ENCODE measurements around the gene AIG1.

Gene AIG1

GRCh38 chr6:143090314-143091044 is 29.8 kb downstream of the AIG1 start:
- peaks cover 3% of the 10 kb centered on the region for H3K79me2 ChIP-seq
- H3K36me3 ChIP-seq (ENCODE audit: control insufficient read depth, insufficient read depth, low read length), result no peaks in the 10 kb centered on the region
- H3K4me1 ChIP-seq, result no peaks in the 10 kb centered on the region
- H2AFZ ChIP-seq, result no peak overlapping the region
- TF ChIP-seq CTCF (IDR thresholded peaks at IDR 0.05), result no peak
- H3K9ac ChIP-seq, result no peak overlapping the region
- no peaks in the 10 kb centered on the region for H3K27me3 ChIP-seq (ENCODE audit: control insufficient read depth, insufficient read depth, low read length)
- no peak overlapping the region for H3K27ac ChIP-seq
- no peaks in the 10 kb centered on the region for H3K9me3 ChIP-seq (ENCODE audit: control insufficient read depth, low read length)
- no peak overlapping the region for H3K4me3 ChIP-seq (ENCODE audit: low read depth, low read length)
- H3K4me2 ChIP-seq (ENCODE audit: low read length), result no peak overlapping the region

DNA sequence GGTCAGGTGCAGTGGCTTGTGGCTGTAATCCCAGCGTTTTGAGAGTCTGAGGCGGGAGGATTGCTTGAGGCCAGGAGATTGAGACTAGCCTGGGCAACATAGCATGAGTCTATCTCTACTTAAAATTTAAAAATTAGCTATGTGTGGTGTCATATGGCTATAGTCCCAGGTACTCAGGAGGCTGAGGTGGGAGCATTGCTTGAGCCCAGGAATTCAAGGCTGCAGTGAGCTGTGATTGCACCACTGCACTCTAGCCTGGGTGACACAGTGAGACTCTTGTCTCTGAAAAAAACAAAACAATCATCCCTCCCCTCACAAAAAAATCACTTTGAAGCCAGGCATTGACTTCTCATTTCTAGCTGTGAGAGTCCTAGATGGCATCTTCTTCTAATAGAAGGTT is 32.1 kb downstream of the AIG1 start:
- H3K9ac ChIP-seq, result no peak overlapping the region
- TF ChIP-seq CTCF (IDR thresholded peaks at IDR 0.05), result no peak

DNA sequence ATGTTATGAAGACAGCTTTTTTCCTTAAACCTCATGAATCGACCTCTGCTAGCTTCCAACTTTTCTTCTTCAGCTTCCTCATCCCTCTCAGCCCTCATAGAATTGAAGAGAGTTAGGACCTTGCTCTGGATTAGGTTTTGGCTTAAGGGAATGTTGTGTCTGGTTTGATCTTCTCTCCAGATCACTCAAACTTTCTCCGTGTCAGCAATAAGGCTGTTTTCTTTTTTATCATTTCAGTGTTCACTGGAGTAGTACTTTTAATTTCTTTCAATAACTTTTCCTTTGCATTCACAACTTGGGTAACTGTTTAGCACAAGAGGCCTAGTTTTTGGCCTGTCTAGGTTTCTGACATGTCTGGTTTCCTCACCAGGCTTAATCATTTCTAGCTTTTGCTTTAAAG is 32.6 kb downstream of the AIG1 start:
- no peak for TF ChIP-seq CTCF (IDR thresholded peaks at IDR 0.05)
- Histone ChIP-seq H3K79me2 (no peaks in the 10 kb centered on the region), H3K4me2 (ENCODE audit: low read length) (no peak overlapping the region), H3K27ac (no peak overlapping the region), H3K36me3 (ENCODE audit: control insufficient read depth, insufficient read depth, low read length) (no peaks in the 10 kb centered on the region), H2AFZ (no peak overlapping the region), H3K4me3 (ENCODE audit: low read depth, low read length) (no peak overlapping the region), H3K4me1 (peaks cover 9% of the 10 kb centered on the region), H3K27me3 (ENCODE audit: control insufficient read depth, insufficient read depth, low read length) (no peaks in the 10 kb centered on the region), H3K9me3 (ENCODE audit: control insufficient read depth, low read length) (no peaks in the 10 kb centered on the region), H3K9ac (no peak overlapping the region)

More for the DNA sequence above, 32.1 kb downstream of the AIG1 start:
- Histone ChIP-seq H3K27ac (no peak overlapping the region), H2AFZ (no peak overlapping the region), H3K27me3 (ENCODE audit: control insufficient read depth, insufficient read depth, low read length) (no peaks in the 10 kb centered on the region), H3K9me3 (ENCODE audit: control insufficient read depth, low read length) (no peaks in the 10 kb centered on the region), H3K4me2 (ENCODE audit: low read length) (no peak overlapping the region), H3K4me1 (peaks cover 5% of the 10 kb centered on the region), H3K4me3 (ENCODE audit: low read depth, low read length) (no peak overlapping the region), H3K79me2 (no peaks in the 10 kb centered on the region), H3K36me3 (ENCODE audit: control insufficient read depth, insufficient read depth, low read length) (no peaks in the 10 kb centered on the region)

GRCh38 chr6:143096403-143096802 is 35.7 kb downstream of the AIG1 start:
- H3K4me3 ChIP-seq (ENCODE audit: low read depth, low read length), result no peak overlapping the region
- no peak overlapping the region for H3K27ac ChIP-seq
- H3K4me2 ChIP-seq (ENCODE audit: low read length), result no peak overlapping the region
- H3K79me2 ChIP-seq, result peaks cover 2% of the 10 kb centered on the region
- no peaks in the 10 kb centered on the region for H3K36me3 ChIP-seq (ENCODE audit: control insufficient read depth, insufficient read depth, low read length)
- H3K9ac ChIP-seq, result no peak overlapping the region
- peaks cover 9% of the 10 kb centered on the region for H3K4me1 ChIP-seq
- no peak for TF ChIP-seq CTCF (IDR thresholded peaks at IDR 0.05)
- no peaks in the 10 kb centered on the region for H3K9me3 ChIP-seq (ENCODE audit: control insufficient read depth, low read length)
- H3K27me3 ChIP-seq (ENCODE audit: control insufficient read depth, insufficient read depth, low read length), result no peaks in the 10 kb centered on the region
- H2AFZ ChIP-seq, result no peak overlapping the region

- no peak for TF ChIP-seq CTCF (IDR thresholded peaks at IDR 0.05)
- Histone ChIP-seq H3K4me1 (peaks cover 9% of the 10 kb centered on the region), H2AFZ (no peak overlapping the region), H3K27me3 (ENCODE audit: control insufficient read depth, insufficient read depth, low read length) (no peaks in the 10 kb centered on the region), H3K9me3 (ENCODE audit: control insufficient read depth, low read length) (no peaks in the 10 kb centered on the region), H3K4me2 (ENCODE audit: low read length) (no peak overlapping the region), H3K9ac (no peak overlapping the region), H3K27ac (no peak overlapping the region), H3K4me3 (ENCODE audit: low read depth, low read length) (no peak overlapping the region), H3K36me3 (ENCODE audit: control insufficient read depth, insufficient read depth, low read length) (no peaks in the 10 kb centered on the region), H3K79me2 (peaks cover 2% of the 10 kb centered on the region)
These were observed 36.6 kb downstream of the AIG1 start for GRCh38 chr6:143097224-143097795.

Measured in parathyroid adenoma (tissue), 2 donors.